ENCODE measurements around the gene CTNNA2. TPM values are rescaled to one million over a fixed set of nuclear protein-coding genes. Genes with fewer than 3 reads are reported as not detected.

CTNNA2 gene
- total and polyA plus RNA-seq, 11 donors = 0.20 to 0.81 TPM; not detected in 9

- intact Hi-C loops (cut with DNase I) = no loop called here
- no peaks in the 10 kb centered on the region for H3K9me3 ChIP-seq
- H3K27me3 ChIP-seq = no peaks in the 10 kb centered on the region
- no peaks in the 10 kb centered on the region for H3K4me1 ChIP-seq
- ATAC-seq (no peak), DNase-seq (no peak)
- WGBS, 4 donors = 40 to 64% (median 47%) methylated on average over 2 of the region's 2 CpGs
- H3K4me3 ChIP-seq = no peak overlapping the region
- H3K36me3 ChIP-seq = no peaks in the 10 kb centered on the region
- TF ChIP-seq CTCF (IDR thresholded peaks at IDR 0.05) = no peak
- no peak for TF ChIP-seq POLR2A (IDR thresholded peaks at IDR 0.05)
- no peak overlapping the region for H3K27ac ChIP-seq
Observed at GRCh38 chr2:80168037-80168436, 655.2 kb downstream of the CTNNA2 start.

- TF ChIP-seq POLR2A (IDR thresholded peaks at IDR 0.05) (no peak), CTCF (IDR thresholded peaks at IDR 0.05) (no peak)
- Histone ChIP-seq H3K27me3 (no peaks in the 10 kb centered on the region), H3K9me3 (no peaks in the 10 kb centered on the region), H3K36me3 (no peaks in the 10 kb centered on the region), H3K27ac (no peak overlapping the region), H3K4me3 (no peak overlapping the region), H3K4me1 (no peaks in the 10 kb centered on the region)
- ATAC-seq (no peak), DNase-seq (no peak)
- WGBS, 4 donors = 84 to 90% (median 87%) methylated on average over 7 of the region's 7 CpGs
- intact Hi-C loops (cut with DNase I) = no loop called here
Observed at GRCh38 chr2:80168801-80169200, 656.0 kb downstream of the CTNNA2 start.

GRCh38 chr2:80169811-80170594 is 657.2 kb downstream of the CTNNA2 start:
- Histone ChIP-seq H3K9me3 (no peaks in the 10 kb centered on the region), H3K36me3 (no peaks in the 10 kb centered on the region), H3K27me3 (no peaks in the 10 kb centered on the region), H3K27ac (no peak overlapping the region), H3K4me1 (no peaks in the 10 kb centered on the region), H3K4me3 (no peak overlapping the region)
- WGBS, 4 donors = 59 to 77% (median 72%) methylated on average over 3 of the region's 3 CpGs
- intact Hi-C loops (cut with DNase I) = no loop called here
- TF ChIP-seq POLR2A (IDR thresholded peaks at IDR 0.05) (no peak), CTCF (IDR thresholded peaks at IDR 0.05) (no peak)
- DNase-seq (no peak), ATAC-seq (no peak)

GRCh38 chr2:80185091-80185490 is 672.2 kb downstream of the CTNNA2 start:
- Histone ChIP-seq H3K9me3 (peaks cover 0 to 14% (median 5%) of the 10 kb centered on the region in 12 donors), H3K36me3 (no peaks in the 10 kb centered on the region), H3K4me1 (peaks cover 0 to 5% (median 0%) of the 10 kb centered on the region in 12 donors), H3K27me3 (no peaks in the 10 kb centered on the region), H3K4me3 (no peak overlapping the region), H3K27ac (no peak overlapping the region)
- TF ChIP-seq CTCF (IDR thresholded peaks at IDR 0.05) = no peak
- TF ChIP-seq POLR2A (IDR thresholded peaks at IDR 0.05) = no peak
- WGBS, 4 donors = 25 to 63% (median 55%) methylated on average over 2 of the region's 2 CpGs
- intact Hi-C loops (cut with DNase I) = no loop called here
- ATAC-seq (no peak), DNase-seq (no peak)
